GM11168 (cell line): ENCODE measurements around the gene FBXO15.

Source experiments
- in situ Hi-C: fragments of 300-500 bp; cut with MboI; formaldehyde crosslinking; loops from one replicate; pipeline ENCODE4 v1.12.0; 2022; ENCODE audit warnings: low sequenced_read_pairs; ENCODE audit not compliant: unreplicated experiment

The FBXO15 gene

DNA sequence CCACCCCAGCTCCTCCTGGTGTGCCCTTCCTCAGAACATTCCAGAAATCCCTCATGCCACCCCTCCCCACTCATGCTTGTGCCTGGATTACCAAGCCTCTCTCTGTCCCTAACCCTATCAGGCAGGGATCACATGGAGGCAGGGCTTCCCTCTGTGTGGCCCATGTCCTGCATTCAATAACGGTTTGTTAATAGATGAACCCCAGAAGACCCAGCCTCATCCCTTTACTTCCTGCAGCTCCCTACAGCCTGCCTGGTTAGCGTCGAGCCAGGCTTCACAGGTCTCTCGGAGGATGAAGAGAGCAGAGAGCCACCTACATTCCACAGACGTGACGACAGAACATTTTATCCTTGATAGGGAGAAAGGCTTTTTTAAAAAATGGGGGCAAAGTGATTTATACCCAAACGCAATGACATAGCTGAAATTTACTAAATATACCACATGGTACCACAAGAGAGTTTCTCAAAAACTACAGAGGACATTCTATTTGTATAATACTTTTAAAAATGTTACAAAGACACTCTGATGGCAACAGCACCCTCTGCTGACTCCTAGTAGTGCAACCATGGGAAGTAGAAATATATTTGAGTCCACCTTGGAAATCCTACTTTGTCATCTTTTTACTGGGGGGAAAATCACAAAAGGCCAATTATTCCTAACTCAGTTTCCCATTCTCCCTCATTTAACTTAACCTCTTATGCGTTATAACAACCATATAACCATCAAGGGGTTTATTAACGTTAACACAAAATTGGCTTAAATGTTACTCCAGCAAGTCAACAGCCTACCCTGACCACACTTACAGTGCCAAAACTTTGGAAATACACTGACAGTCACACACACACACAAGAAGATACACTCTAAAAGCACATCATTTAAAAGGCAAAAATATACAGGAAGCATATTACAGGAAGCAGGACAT, 30.7 kb downstream of the FBXO15 start:
- in situ Hi-C loops: no loop called here

DNA sequence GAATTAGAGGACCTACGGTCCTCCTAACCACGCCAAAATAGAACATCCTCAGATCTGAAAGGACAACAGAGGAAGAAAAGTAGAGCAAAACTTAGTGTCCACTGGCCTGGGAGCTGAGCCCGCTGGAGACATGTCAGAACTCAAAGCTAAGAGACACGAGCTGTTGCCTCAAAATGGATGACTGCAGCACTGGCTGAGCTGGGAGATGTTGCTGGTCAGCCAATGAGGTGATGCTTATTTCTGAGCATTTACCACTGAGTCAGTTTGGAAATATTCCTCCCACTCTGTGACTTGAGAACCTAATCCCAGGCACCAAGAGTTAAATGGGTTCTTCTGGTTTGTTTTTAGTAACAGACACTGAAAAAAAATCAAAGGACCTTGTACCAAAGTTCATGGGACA, 32.6 kb downstream of the FBXO15 start:
- in situ Hi-C loops: no loop called here

DNA sequence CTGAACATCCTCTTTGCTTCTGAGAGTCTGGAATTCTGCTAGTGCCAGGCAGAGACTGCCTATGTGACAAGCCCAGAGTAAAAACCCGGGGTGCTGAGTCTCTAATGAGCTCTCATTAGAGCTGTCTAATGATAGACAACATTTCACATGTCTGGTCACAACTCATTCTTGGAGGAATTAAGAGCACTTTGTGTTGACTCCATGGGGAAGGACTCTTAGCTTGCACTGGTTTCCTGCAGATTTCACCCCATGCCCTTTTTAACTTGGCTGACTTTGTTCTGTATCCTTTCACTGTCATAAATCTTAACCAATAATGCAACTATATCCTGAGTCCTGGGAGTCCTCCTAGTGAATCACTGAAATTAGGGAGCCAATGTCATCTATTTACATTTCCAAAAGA, 33.5 kb downstream of the FBXO15 start:
- in situ Hi-C loops: no loop called here

GRCh38 chr18:74113711-74114110, 33.9 kb downstream of the FBXO15 start:
- in situ Hi-C loops: no loop called here

- in situ Hi-C loops: no loop called here
Observed at GRCh38 chr18:74110976-74111375, 36.7 kb downstream of the FBXO15 start.

- in situ Hi-C loops: no loop called here
Observed at GRCh38 chr18:74110149-74110548, 37.5 kb downstream of the FBXO15 start.

GRCh38 chr18:74108460-74108859, 39.2 kb downstream of the FBXO15 start:
- in situ Hi-C loops: no loop called here

DNA sequence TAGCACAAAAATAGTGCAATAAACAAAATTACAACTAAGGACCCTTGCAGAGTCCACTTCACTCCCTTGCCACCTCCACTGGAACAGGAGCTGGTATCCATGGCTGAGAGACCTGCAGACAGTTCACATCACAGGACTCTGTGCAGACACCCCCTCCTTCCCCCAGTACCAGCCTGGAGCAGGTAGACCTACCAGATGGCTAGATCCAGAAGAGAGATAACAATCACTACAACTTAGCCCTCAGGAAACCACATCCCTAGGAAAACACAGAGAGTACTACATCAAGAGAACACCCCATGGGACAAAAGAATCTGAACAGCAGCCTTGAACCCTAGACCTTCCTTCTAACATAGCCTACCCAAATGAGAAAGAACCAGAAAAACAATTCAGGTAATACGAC, 49.8 kb downstream of the FBXO15 start:
- in situ Hi-C loops: no loop called here

DNA sequence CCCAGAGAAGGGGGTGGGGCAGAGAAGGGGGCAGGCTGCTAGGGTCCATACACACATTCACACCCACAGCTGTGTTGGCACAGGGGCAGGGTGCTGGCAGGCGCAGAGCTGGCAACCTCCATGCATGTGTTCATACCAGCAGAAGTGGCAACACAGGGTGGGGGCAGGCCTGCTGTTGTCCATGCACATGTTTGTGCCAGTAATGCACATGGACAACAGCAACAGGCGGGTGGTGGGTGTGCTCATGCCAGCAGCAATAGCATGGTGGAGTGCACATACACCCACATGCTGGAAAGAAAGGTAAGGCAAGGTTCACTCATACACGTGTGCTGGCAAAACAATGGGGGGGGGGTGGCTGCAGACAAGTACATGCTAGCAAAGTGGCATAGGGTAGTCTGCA, 54.7 kb downstream of the FBXO15 start:
- in situ Hi-C loops: no loop called here

DNA sequence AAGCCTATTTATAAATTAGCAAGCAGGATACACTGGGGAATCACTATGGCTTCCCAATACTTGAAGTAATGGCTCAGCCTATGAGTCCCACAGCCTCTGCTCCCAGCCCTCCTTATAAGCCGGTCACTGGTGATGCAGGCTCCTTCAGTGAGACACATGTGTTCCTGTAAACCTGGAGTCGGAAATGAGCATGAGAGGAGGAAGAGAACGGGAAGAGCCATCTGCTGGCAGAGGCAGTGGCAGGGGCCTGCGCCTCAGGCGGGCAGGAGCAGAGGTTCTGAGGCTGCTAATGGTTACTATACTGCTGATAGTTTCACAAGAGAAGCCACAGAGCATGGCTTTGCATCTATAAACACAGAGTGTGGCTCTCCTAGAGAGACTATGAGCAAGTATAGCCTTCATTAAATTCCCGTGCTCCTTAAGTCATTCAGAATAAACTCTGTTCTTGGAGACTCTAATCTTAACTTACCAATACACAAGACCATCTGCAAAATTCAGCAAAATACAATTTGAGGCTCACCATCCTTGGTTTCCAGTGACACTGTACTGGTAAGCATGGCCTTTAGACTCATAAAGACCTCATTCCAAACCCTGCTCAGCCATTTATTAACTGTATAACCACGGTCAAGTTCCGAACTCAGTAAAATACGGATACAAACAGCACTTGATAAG, 63.3 kb downstream of the FBXO15 start:
- in situ Hi-C loops: no loop called here

GRCh38 chr18:74083557-74083952, 64.1 kb downstream of the FBXO15 start:
- in situ Hi-C loops: no loop called here

- in situ Hi-C loops: no loop called here
Observed at GRCh38 chr18:74082742-74083556, 64.7 kb downstream of the FBXO15 start.

GRCh38 chr18:74081966-74082741, 65.5 kb downstream of the FBXO15 start:
- in situ Hi-C loops: no loop called here

DNA sequence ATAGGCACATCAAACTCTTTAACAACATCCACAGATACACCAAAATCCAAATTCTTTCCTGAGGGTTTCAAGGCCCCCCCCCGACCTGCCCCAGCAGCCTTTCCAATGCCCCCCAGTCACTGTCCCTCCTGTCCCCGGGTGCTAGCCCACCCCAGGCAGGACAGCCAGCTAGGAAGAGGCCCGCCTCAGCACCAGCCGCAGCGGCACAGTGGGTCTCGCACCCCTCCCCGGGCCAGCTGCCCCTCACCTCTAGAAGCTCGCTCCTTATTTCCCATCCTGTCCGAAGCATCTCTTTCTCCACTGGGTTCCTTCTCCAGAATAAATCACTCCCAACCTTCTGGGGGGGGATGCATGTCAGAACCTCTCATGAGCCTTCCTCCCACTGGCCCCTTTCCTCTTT, 69.4 kb downstream of the FBXO15 start:
- in situ Hi-C loops: no loop called here

DNA sequence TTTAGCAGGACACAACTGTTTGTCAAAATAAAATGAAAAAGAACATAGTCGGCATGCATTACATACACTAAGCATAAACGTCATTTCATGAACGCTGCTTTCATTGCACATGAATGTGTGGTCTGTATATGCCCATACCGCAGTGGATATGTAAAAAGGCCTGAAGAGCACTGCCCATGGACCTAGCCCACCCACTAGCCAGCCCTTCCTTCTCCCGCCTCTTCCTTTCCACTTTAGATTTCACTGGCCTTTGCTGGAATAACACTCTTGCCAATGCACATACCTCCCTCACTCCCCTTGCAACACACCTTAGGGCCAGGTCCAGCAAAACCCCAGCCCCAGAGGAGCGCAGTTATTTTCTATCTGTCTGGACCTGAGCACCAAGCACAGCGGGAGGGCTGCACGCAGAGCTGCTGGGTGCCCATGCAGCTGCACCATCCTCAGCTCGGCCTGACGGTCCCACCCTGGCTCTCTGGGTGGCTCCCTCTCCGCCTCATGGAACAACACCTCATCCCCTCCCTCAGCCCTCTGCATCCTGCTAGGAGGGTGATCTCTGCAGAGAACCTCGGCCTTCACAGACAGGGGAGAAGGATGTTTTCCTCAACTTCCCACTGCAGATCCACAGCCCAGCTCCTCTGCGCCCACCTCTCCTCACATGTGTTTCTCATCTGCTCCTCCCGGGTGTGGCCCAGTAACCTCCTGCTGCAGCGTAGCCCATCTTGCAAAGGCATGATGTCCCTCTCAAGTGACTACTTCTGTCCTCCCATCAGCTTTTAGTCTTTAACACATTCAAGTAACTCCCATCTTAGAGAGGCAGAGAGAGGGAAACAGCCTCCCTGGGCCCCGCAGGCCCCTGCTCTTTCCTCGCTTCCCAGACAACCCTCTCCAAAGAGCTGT, 72.7 kb downstream of the FBXO15 start:
- in situ Hi-C loops: no loop called here

DNA sequence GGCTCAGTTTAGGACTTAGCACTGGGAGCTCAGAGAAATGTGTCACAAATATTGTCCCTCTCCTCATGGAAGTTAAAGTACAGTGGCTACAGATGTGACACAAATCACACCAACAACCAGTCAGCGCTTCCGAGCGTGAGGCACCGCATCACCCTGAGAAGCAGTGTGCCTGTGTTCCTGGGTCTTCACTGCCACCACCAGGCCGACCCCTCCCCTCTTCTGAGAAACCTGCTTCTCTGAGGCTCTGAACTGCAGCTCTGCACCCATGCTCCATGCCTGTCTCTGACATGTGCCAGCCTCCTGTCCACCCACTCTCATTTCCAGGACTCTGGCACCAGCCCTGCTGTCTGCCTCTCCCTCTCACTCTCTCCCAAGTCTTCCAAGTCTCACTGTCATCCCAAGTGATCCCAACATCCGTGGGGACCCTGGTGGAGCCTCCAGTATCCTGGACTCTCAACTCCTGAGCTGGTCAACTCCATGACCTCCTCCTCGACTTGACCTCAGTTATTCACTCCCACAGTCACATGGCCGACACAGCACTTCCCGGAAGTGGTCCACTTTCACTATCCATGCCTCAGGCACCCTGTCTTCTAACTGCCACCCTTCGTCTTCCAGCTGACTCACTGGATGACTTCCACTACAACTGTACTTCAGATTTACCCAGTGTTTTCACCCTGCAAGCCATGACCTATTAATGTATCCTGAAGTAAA, 73.5 kb downstream of the FBXO15 start:
- in situ Hi-C loops: no loop called here

DNA sequence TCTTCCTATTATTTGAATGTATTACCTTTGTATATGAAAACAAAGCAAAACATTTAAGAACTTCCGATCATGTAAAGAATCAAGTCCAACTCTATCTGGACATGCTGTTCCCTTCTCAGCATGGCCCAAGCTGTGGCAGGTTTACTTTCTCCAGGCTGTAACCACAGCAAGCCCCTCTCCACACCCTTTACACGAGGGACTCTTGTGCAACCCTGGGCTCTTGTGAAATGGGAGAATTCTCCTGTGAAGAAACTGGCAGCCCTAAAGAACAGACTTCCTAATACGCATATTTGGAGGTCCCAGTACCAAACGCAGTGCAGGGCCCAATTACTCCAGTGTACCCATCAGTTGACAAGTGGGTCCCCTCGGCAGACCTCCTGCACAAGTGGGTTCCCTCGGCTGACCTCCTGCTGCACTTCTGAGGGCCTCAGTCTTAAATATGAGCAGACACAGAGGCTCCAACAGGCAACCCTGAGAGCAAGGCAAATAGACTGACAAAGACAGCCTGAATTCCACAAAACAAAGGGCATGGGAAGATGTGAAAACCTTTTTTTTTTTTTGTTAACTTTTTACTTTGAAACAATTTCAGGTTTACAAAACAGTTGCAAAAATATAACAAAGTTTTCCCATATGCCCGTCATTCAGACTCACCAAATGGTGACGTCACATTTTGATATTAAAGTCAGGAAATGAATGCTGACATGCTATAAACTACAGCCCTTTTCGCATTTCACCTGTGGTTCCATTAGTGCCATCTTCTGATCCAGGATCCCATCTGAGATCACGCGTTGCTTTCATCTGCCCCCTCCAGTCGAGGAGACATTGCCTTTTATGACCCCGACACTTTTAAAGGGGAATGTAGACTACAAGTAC, 78.2 kb downstream of the FBXO15 start:
- in situ Hi-C loops: no loop called here

GRCh38 chr18:74068296-74068695, 79.3 kb downstream of the FBXO15 start:
- in situ Hi-C loops: no loop called here
